Myometrial cell (primary cell): ENCODE results near the gene PDLIM1. TPM values are rescaled to one million over a fixed set of nuclear protein-coding genes. Genes with fewer than 3 reads are reported as not detected.

Experiments
- total RNA-seq: library from RNA; depleted of rRNA; stranded (reverse); fragments of >200 nt; gene quantifications from 2 replicates; pipeline ENCODE4 v1.2.3, GENCODE V29; 2015

PDLIM1 gene
- total RNA-seq, result 34.9 and 35.6 TPM in 2 replicates

DNA sequence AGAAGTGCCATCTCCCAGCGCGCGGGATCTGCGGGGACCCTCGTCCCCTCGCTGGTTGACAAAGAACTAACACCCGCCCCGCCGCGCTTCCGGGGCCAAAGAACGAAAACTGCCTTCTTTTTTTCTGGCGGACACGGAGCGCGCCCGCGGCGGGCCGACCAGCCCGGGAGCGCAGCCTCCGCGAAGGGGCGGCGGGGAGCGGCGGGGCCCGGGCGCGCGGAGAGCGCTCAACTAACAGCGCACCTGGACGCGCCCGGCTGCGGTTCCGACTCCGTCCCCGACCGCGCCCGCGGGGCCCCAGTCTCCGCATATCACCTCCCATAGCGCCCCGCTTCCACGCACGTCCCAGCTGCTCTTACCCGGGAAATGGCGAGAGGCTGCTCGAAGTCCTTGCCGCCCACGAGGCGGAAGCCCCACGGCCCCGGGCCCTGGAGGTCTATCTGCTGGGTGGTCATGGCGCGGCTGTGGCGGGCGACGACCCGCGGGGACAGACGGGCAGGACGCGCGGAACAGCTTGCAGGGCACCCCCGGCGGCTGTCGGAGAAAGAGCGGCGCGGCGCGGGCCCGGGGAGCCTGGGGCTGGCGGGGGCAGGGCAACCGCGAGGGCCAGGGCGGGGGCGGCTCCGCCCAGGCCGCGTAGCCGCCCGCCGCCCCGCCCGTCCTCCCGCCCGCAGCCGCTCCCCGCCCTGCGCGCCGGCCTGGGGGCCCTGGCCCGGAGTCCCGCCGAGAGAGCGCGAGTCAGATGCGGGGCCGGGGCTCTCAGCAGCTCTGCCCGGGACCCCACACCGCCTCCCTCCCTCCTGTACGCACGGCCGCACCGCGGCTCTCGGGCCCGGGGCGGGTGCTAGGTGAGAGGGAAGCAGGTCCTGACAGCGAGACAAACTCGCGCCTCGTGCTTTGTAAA is at the start of gene PDLIM1:
PDLIM1 (minus strand) TSS at position 543 of the 904 bp plus-strand sequence; CDS start at position 455, 88 bp downstream.

DNA sequence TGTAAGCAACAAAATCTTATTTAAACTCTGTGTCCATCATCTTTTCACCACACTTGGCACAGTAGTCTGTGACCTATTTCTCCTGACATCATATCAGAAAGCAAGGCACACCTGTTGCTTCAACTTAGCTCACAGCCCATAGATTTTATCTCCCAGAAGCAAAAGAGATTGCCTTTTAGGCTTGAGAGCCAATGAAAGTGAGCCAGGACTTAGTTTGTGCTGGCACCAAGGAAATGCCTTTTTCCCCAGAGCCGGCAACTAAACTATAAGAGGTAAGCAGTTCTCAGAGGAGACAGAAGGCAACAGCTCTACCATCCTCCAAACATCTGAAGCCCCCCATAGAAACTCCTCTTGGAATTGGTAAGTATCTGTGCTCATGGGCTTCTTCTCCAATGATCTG is 96.9 kb downstream of the PDLIM1 start, which contains the start of gene ACSM6:
ACSM6 (plus strand) TSS at position 295 of the 400 bp plus-strand sequence. CDS start 248 bp downstream, outside the sequence.

Other genes starting within 250 kb of the PDLIM1 start
- gene CYP2C8, start 221.5 kb downstream of the PDLIM1 start, total RNA-seq, result not detected in 2 replicates
- not detected in 2 replicates for gene ACSM6, start 96.8 kb downstream of the PDLIM1 start, total RNA-seq